ENCODE measurements around the gene PPP2R5C.

The PPP2R5C gene

DNA sequence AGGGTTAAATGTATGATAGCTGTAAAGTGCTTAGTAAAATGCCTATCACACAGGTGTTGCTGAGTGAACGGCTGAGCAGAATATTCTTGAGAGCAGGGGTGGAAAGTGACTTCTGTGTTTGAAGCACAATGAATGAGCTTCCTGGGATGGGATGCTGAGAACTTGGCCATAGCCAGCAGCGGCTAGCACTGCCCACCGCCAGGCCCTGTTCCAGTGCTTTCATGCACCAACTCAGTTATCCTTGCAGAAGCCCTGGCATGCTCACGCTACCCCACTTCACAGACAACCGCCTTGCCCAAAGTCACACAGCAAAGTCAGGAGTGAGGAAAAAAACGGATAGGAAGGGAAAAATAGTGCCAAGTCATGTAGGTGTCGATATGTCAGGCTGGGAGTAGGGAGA lies 213.7 kb downstream of the PPP2R5C start:
- no peak for DNase-seq
